Measurements from ENCODE around the gene CCNE1.

DNA sequence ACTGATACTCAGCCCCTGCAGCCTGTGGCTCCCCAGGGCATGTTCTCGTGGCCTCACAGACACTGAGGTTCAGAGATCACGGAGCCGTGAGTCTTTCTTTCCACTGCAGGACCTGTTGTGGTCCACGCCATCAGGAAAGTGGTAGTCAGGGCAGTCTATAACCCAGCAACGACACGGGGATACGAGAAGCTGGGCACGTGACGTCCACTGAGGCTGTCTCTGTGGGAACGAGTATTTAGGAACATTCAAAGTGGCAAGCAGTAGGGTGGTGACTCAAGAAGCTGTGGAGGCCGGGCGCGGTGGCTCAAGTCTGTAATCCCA lies 29.6 kb upstream of the CCNE1 start:
- TF ChIP-seq ZNF175 (CRISPR knock-in tag; IDR thresholded peaks at IDR 0.05; ENCODE audit: low read depth): no peak
- TF ChIP-seq ZBTB7A (IDR thresholded peaks at IDR 0.05; ENCODE audit: borderline replicate concordance, control insufficient read depth, low read depth, low read length): no peak
- no peak for TF ChIP-seq POLR2A (conservative IDR thresholded peaks at IDR 0.05)
- TF ChIP-seq, protein P1, sequence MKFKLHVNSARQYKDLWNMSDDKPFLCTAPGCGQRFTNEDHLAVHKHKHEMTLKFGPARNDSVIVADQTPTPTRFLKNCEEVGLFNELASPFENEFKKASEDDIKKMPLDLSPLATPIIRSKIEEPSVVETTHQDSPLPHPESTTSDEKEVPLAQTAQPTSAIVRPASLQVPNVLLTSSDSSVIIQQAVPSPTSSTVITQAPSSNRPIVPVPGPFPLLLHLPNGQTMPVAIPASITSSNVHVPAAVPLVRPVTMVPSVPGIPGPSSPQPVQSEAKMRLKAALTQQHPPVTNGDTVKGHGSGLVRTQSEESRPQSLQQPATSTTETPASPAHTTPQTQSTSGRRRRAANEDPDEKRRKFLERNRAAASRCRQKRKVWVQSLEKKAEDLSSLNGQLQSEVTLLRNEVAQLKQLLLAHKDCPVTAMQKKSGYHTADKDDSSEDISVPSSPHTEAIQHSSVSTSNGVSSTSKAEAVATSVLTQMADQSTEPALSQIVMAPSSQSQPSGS (CRISPR knock-in tag; IDR thresholded peaks at IDR 0.05): no peak
- TF ChIP-seq RREB1 (CRISPR knock-in tag; IDR thresholded peaks at IDR 0.05): no peak
- TF ChIP-seq EP300 (IDR thresholded peaks at IDR 0.05; ENCODE audit: low read length): no peak
- TF ChIP-seq SMARCC2 (IDR thresholded peaks at IDR 0.05; ENCODE audit: low read depth): no peak
- no peak for TF ChIP-seq CTCF (IDR thresholded peaks at IDR 0.05 in 2 of 3, conservative IDR thresholded peaks at IDR 0.05 in 1 of 3; ENCODE audit: insufficient read depth in 2 of 3, low read depth in 1 of 3, low read length in 3 of 3)
- no peak for TF ChIP-seq ATF1 (CRISPR knock-in tag; IDR thresholded peaks at IDR 0.05)
- TF ChIP-seq ATF1 (tag; IDR thresholded peaks at IDR 0.05): no peak
- TF ChIP-seq JUNB (CRISPR knock-in tag; conservative IDR thresholded peaks at IDR 0.05): no peak
